Breast epithelium (tissue), 4 donors: ENCODE data around the gene LHPP. TPM values are rescaled to one million over a fixed set of nuclear protein-coding genes. Genes with fewer than 3 reads are reported as not detected.

ENCODE experiments used
- DNase-seq, 2 donors: peaks; one replicate each; pipeline ENCODE4 v3.0.0-alpha.2; 2019; ENCODE audit warnings: low spot score in 2 of 2
- H3K27ac ChIP-seq, 2 donors: fragments of 200-600 bp; sonication (generic) in 1 of 2; one replicate each; pipeline ENCODE4 v1.5.1; 2016 to 2019; ENCODE audit warnings: mild to moderate bottlenecking in 1 of 2
- H3K27me3 ChIP-seq, 2 donors: fragments of 200-600 bp; sonication (generic) in 1 of 2; one replicate each; pipeline versions ENCODE4 v1.5.1 to v1.6.0; 2017 to 2019; ENCODE audit warnings: control low read depth in 1 of 2, mild to moderate bottlenecking in 1 of 2
- H3K36me3 ChIP-seq: fragments of 200-600 bp; one replicate; pipeline ENCODE4 v1.5.1; 2019
- H3K4me1 ChIP-seq, 2 donors: fragments of 200-600 bp; sonication (generic); one replicate each; pipeline ENCODE4 v1.5.1; 2016 to 2019; ENCODE audit warnings: control low read depth in 1 of 2
- H3K4me3 ChIP-seq, 3 donors: fragments of 200-600 bp; sonication (generic); 1 replicate in 2 of 3; 2 replicates in 1 of 3; pipeline ENCODE4 v1.5.1; 2016 to 2019; ENCODE audit warnings: mild to moderate bottlenecking in 3 of 3, moderate library complexity in 2 of 3
- H3K9me3 ChIP-seq, 2 donors: fragments of 200-600 bp; sonication (generic) in 1 of 2; one replicate each; pipeline ENCODE4 v1.5.1; 2016 to 2019; ENCODE audit warnings: control low read depth in 1 of 2
- CTCF ChIP-seq, 3 donors: fragments of 450-650 bp; IDR thresholded peaks; one replicate each; pipeline ENCODE4 v1.5.1; 2016 to 2017; ENCODE audit warnings: antibody characterized with exemption in 3 of 3, mild to moderate bottlenecking in 3 of 3, moderate library complexity in 3 of 3
- POLR2A ChIP-seq: fragments of 450-650 bp; IDR thresholded peaks from one replicate; pipeline ENCODE4 v1.6.1; 2016; ENCODE audit warnings: antibody characterized with exemption, mild to moderate bottlenecking, moderate library complexity
- POLR2AphosphoS5 ChIP-seq, 3 donors: sonication (generic); formaldehyde crosslinking; IDR thresholded peaks; one replicate each; pipeline ENCODE4 v1.6.1; 2017; ENCODE audit warnings: antibody characterized with exemption in 3 of 3
- intact Hi-C: fragments of 100-400 bp; cut with DNase I; formaldehyde crosslinking; loops from one replicate; pipeline ENCODE4 v1.15.1; 2023; ENCODE audit warnings: low total_unique reads
- total RNA-seq, 3 donors: library from RNA; depleted of rRNA; stranded (reverse); fragments of >200 nt; gene quantifications; one replicate each; pipeline ENCODE4 v1.1.0, GENCODE V29; 2016

LHPP gene
- total RNA-seq, 3 donors from 2014 or later: 13.1 to 19.6 (median 17.0) TPM

- Histone ChIP-seq H3K4me1 (no peaks in the 10 kb centered on the region), H3K36me3 (no peaks in the 10 kb centered on the region), H3K27me3 (no peaks in the 10 kb centered on the region), H3K9me3 (no peaks in the 10 kb centered on the region), H3K4me3 (no peak overlapping the region), H3K27ac (no peak overlapping the region)
- no peak for DNase-seq
- TF ChIP-seq CTCF (IDR thresholded peaks at IDR 0.05): no peak
- TF ChIP-seq POLR2A: no peak
- no peak for TF ChIP-seq POLR2AphosphoS5 (IDR thresholded peaks at IDR 0.05)
- intact Hi-C loops: no loop called here
These were observed 88.8 kb downstream of the LHPP start for GRCh38 chr10:124550293-124551034.

GRCh38 chr10:124551097-124551496, 89.5 kb downstream of the LHPP start:
- intact Hi-C loops: no loop called here
- no peaks in the 10 kb centered on the region for H3K9me3 ChIP-seq
- no peak for DNase-seq
- no peaks in the 10 kb centered on the region for H3K4me1 ChIP-seq
- H3K4me3 ChIP-seq: no peak overlapping the region
- no peak overlapping the region for H3K27ac ChIP-seq
- no peaks in the 10 kb centered on the region for H3K36me3 ChIP-seq
- no peaks in the 10 kb centered on the region for H3K27me3 ChIP-seq
- TF ChIP-seq POLR2AphosphoS5 (IDR thresholded peaks at IDR 0.05) (no peak), POLR2A (no peak), CTCF (IDR thresholded peaks at IDR 0.05) (no peak)

- Histone ChIP-seq H3K36me3 (no peaks in the 10 kb centered on the region), H3K4me1 (no peaks in the 10 kb centered on the region), H3K27ac (no peak overlapping the region), H3K9me3 (no peaks in the 10 kb centered on the region), H3K4me3 (no peak overlapping the region), H3K27me3 (no peaks in the 10 kb centered on the region)
- no peak for DNase-seq
- intact Hi-C loops: no loop called here
- TF ChIP-seq CTCF (IDR thresholded peaks at IDR 0.05) (no peak), POLR2AphosphoS5 (IDR thresholded peaks at IDR 0.05) (no peak), POLR2A (no peak)
These were observed 90.1 kb downstream of the LHPP start for GRCh38 chr10:124551755-124552154.

GRCh38 chr10:124552691-124553276, 91.2 kb downstream of the LHPP start:
- TF ChIP-seq POLR2A: no peak
- TF ChIP-seq CTCF (IDR thresholded peaks at IDR 0.05): no peak
- no peak for TF ChIP-seq POLR2AphosphoS5 (IDR thresholded peaks at IDR 0.05)
- H3K9me3 ChIP-seq: no peaks in the 10 kb centered on the region
- H3K4me1 ChIP-seq: no peaks in the 10 kb centered on the region
- intact Hi-C loops: no loop called here
- no peak overlapping the region for H3K4me3 ChIP-seq
- DNase-seq: no peak
- H3K36me3 ChIP-seq: no peaks in the 10 kb centered on the region
- no peak overlapping the region for H3K27ac ChIP-seq
- no peaks in the 10 kb centered on the region for H3K27me3 ChIP-seq

- Histone ChIP-seq H3K4me3 (no peak overlapping the region), H3K27me3 (no peaks in the 10 kb centered on the region), H3K27ac (no peak overlapping the region), H3K4me1 (no peaks in the 10 kb centered on the region), H3K36me3 (no peaks in the 10 kb centered on the region), H3K9me3 (no peaks in the 10 kb centered on the region)
- no peak for TF ChIP-seq POLR2AphosphoS5 (IDR thresholded peaks at IDR 0.05)
- no peak for TF ChIP-seq CTCF (IDR thresholded peaks at IDR 0.05)
- no peak for TF ChIP-seq POLR2A
- no peak for DNase-seq
- intact Hi-C loops: no loop called here
These were observed 92.6 kb downstream of the LHPP start for GRCh38 chr10:124554085-124554858.
